HG02588 (cell line): ENCODE data around the gene ZBTB20.

Experiments used
- ATAC-seq: cut with Tn5 transposase; IDR thresholded peaks from one replicate; pipeline ENCODE4 v1.9.1; 2021; ENCODE audit warnings: mild to moderate bottlenecking, moderate library complexity; ENCODE audit not compliant: unreplicated experiment

ZBTB20 gene

GRCh38 chr3:114553949-114554593 is 593.0 kb downstream of the ZBTB20 start:
- ATAC-seq = no peak

- no peak for ATAC-seq
These were observed 594.6 kb downstream of the ZBTB20 start for GRCh38 chr3:114552527-114552812.

GRCh38 chr3:114551770-114552526 is 595.1 kb downstream of the ZBTB20 start:
- no peak for ATAC-seq

GRCh38 chr3:114550165-114550564 is 596.9 kb downstream of the ZBTB20 start:
- no peak for ATAC-seq

- ATAC-seq = no peak
These were observed 601.9 kb downstream of the ZBTB20 start for GRCh38 chr3:114545193-114545592.

- no peak for ATAC-seq
These were observed 604.7 kb downstream of the ZBTB20 start for GRCh38 chr3:114542359-114542758.

GRCh38 chr3:114539525-114539924 is 607.6 kb downstream of the ZBTB20 start:
- ATAC-seq = no peak

GRCh38 chr3:114538211-114538610 is 608.9 kb downstream of the ZBTB20 start:
- no peak for ATAC-seq

GRCh38 chr3:114528517-114528916 is 618.6 kb downstream of the ZBTB20 start:
- no peak for ATAC-seq

- no peak for ATAC-seq
These were observed 619.9 kb downstream of the ZBTB20 start for GRCh38 chr3:114527036-114527644.

- ATAC-seq = no peak
These were observed 621.8 kb downstream of the ZBTB20 start for GRCh38 chr3:114525278-114525677.

GRCh38 chr3:114519415-114519814 is 627.7 kb downstream of the ZBTB20 start:
- ATAC-seq = no peak

- ATAC-seq = no peak
These were observed 628.8 kb downstream of the ZBTB20 start for GRCh38 chr3:114518206-114518808.

GRCh38 chr3:114510201-114510600 is 636.9 kb downstream of the ZBTB20 start:
- ATAC-seq = no peak

- no peak for ATAC-seq
These were observed 637.3 kb downstream of the ZBTB20 start for GRCh38 chr3:114509756-114510155.

GRCh38 chr3:114508976-114509375 is 638.1 kb downstream of the ZBTB20 start:
- ATAC-seq = no peak

GRCh38 chr3:114508208-114508607 is 638.9 kb downstream of the ZBTB20 start:
- ATAC-seq = no peak

GRCh38 chr3:114506591-114507300 is 640.3 kb downstream of the ZBTB20 start:
- no peak for ATAC-seq

- ATAC-seq = no peak
These were observed 642.0 kb downstream of the ZBTB20 start for GRCh38 chr3:114504941-114505628.

GRCh38 chr3:114502204-114502603 is 644.9 kb downstream of the ZBTB20 start:
- no peak for ATAC-seq

GRCh38 chr3:114499976-114500375 is 647.1 kb downstream of the ZBTB20 start:
- ATAC-seq = no peak
